Neuronal stem cell (in vitro differentiated cells): ENCODE results near the gene XKR8.

ENCODE experiments used
- DNase-seq: peaks from one replicate; pipeline ENCODE4 v3.0.0-alpha.2; 2013; ENCODE audit warnings: low spot score
- H2AFZ ChIP-seq: one replicate; pipeline ENCODE4 v1.6.1; 2013; ENCODE audit warnings: mild to moderate bottlenecking, low read length, inconsistent platforms
- H2AK5ac ChIP-seq: 2 replicates; pipeline ENCODE4 v1.6.1; 2013; ENCODE audit warnings: low read depth, mild to moderate bottlenecking, inconsistent platforms, low read length, moderate library complexity, mixed read lengths
- H2BK120ac ChIP-seq: 2 replicates; pipeline ENCODE4 v1.6.1; 2013; ENCODE audit warnings: low read depth, mild to moderate bottlenecking, inconsistent platforms, low read length, moderate library complexity, mixed read lengths
- H2BK12ac ChIP-seq: one replicate; pipeline ENCODE4 v1.6.1; 2013; ENCODE audit warnings: low read length, inconsistent platforms
- H2BK15ac ChIP-seq: 2 replicates; pipeline ENCODE4 v1.6.1; 2013; ENCODE audit warnings: mild to moderate bottlenecking, low read length, inconsistent platforms, mixed read lengths
- H2BK5ac ChIP-seq: one replicate; pipeline ENCODE4 v1.6.1; 2013; ENCODE audit warnings: inconsistent platforms, mild to moderate bottlenecking, low read length, moderate library complexity
- H3K14ac ChIP-seq: one replicate; pipeline ENCODE4 v1.6.1; 2013; ENCODE audit warnings: low read length, inconsistent platforms
- H3K18ac ChIP-seq: 2 replicates; pipeline ENCODE4 v1.6.1; 2013; ENCODE audit warnings: low read length, inconsistent platforms
- H3K23ac ChIP-seq: 2 replicates; pipeline ENCODE4 v1.6.1; 2013; ENCODE audit warnings: low read depth, mild to moderate bottlenecking, mixed read lengths, low read length, inconsistent platforms; ENCODE audit not compliant: poor library complexity
- H3K27ac ChIP-seq: replicated peaks from 3 replicates; pipeline ENCODE4 v1.5.1; 2013; ENCODE audit warnings: low read length, inconsistent platforms
- H3K27me3 ChIP-seq, 3 experiments: 2 replicates each; pipeline ENCODE4 v1.6.1; 2013; ENCODE audit warnings: low read length in 3 of 3, mild to moderate bottlenecking in 2 of 3, inconsistent platforms in 1 of 3, low read depth in 1 of 3, mixed read lengths in 1 of 3, moderate library complexity in 1 of 3; ENCODE audit not compliant: control insufficient read depth in 3 of 3, insufficient read depth in 3 of 3
- H3K36me3 ChIP-seq, 2 donors: replicated peaks in 1 of 2; 2 replicates each; pipeline ENCODE4 v1.6.1; 2013; ENCODE audit warnings: low read length in 2 of 2; ENCODE audit not compliant: control insufficient read depth in 2 of 2, insufficient read depth in 2 of 2
- H3K4ac ChIP-seq: 2 replicates; pipeline ENCODE4 v1.6.1; 2013; ENCODE audit warnings: inconsistent platforms, mild to moderate bottlenecking, low read length, moderate library complexity
- H3K4me1 ChIP-seq, 2 donors: 1 replicate in 1 of 2; 2 replicates in 1 of 2; pipeline ENCODE4 v1.6.1; 2013; ENCODE audit warnings: low read length in 2 of 2, low read depth in 1 of 2; ENCODE audit not compliant: control insufficient read depth in 2 of 2, insufficient read depth in 1 of 2
- H3K4me2 ChIP-seq: one replicate; pipeline ENCODE4 v1.6.1; 2013; ENCODE audit warnings: mild to moderate bottlenecking, low read length, inconsistent platforms; ENCODE audit not compliant: insufficient read depth, poor library complexity, severe bottlenecking
- H3K4me3 ChIP-seq, 2 donors: 2 replicates each; pipeline ENCODE4 v1.5.1; 2013; ENCODE audit warnings: low read length in 2 of 2, mild to moderate bottlenecking in 2 of 2, inconsistent platforms in 1 of 2, moderate library complexity in 1 of 2
- H3K79me1 ChIP-seq: one replicate; pipeline ENCODE4 v1.6.1; 2013; ENCODE audit warnings: low read depth, mild to moderate bottlenecking, inconsistent platforms, low read length, moderate library complexity
- H3K9ac ChIP-seq: one replicate; pipeline ENCODE4 v1.6.1; 2013; ENCODE audit warnings: mild to moderate bottlenecking, low read depth, low read length, inconsistent platforms; ENCODE audit not compliant: poor library complexity
- H3K9me3 ChIP-seq, 2 donors: replicated peaks in 1 of 2; 2 replicates each; pipeline versions ENCODE3 to v1.6.1; 2013; ENCODE audit warnings: low read length in 2 of 2, mild to moderate bottlenecking in 2 of 2, inconsistent platforms in 1 of 2, low read depth in 1 of 2, mixed read lengths in 1 of 2, moderate library complexity in 1 of 2; ENCODE audit not compliant: control insufficient read depth in 2 of 2, insufficient read depth in 1 of 2
- H4K8ac ChIP-seq: one replicate; pipeline ENCODE4 v1.6.1; 2013; ENCODE audit warnings: low read depth, mild to moderate bottlenecking, inconsistent platforms, low read length, moderate library complexity
- H4K91ac ChIP-seq: one replicate; pipeline ENCODE4 v1.6.1; 2013; ENCODE audit warnings: low read length, low read depth, mild to moderate bottlenecking, inconsistent platforms; ENCODE audit not compliant: poor library complexity
- WGBS, 2 donors: extraction: QIAGEN DNeasy Blood & Tissue Kit; methylation state at CpG; one replicate each; pipeline ENCODE4 v1.1.7; 2013; ENCODE audit warnings: missing lambda C conversion rate in 2 of 2, mixed read lengths in 1 of 2; ENCODE audit not compliant: insufficient read length in 2 of 2, insufficient replicate concordance in 1 of 2; ENCODE audit errors: extremely low coverage in 2 of 2; 5-methylcytosine and 5-hydroxymethylcytosine counted together

Gene XKR8

GRCh38 chr1:27935721-27936120 lies 24.1 kb upstream of the XKR8 start:
- Histone ChIP-seq H3K27ac (no peak overlapping the region), H2BK15ac (no peak overlapping the region), H3K79me1 (no peaks in the 10 kb centered on the region), H2BK120ac (no peak overlapping the region), H2AFZ (no peak overlapping the region), H4K8ac (no peak overlapping the region), H2BK5ac (no peak overlapping the region), H3K23ac (no peak overlapping the region), H3K9ac (no peak overlapping the region), H4K91ac (no peak overlapping the region), H3K4me1 (peaks cover 0 to 10% of the 10 kb centered on the region in 2 donors), H3K4me2 (no peak overlapping the region), H3K18ac (peak overlapping the region; percentile 36), H3K36me3 (no peaks in the 10 kb centered on the region), H3K4ac (no peak overlapping the region), H3K4me3 (no peak overlapping the region), H3K14ac (no peak overlapping the region), H3K9me3 (no peaks in the 10 kb centered on the region), H3K27me3 (peaks cover 0 to 46% (median 4%) of the 10 kb centered on the region in 3 experiments), H2BK12ac (no peak overlapping the region), H2AK5ac (no peak overlapping the region)
- no CpG with 5 or more reads among the region's 8 CpGs for WGBS, 2 donors
- no peak for DNase-seq

GRCh38 chr1:27936370-27936769 lies 23.4 kb upstream of the XKR8 start:
- H4K8ac ChIP-seq: no peak overlapping the region
- no peak overlapping the region for H3K9ac ChIP-seq
- H3K4ac ChIP-seq: no peak overlapping the region
- H2BK5ac ChIP-seq: no peak overlapping the region
- H3K23ac ChIP-seq: no peak overlapping the region
- no peak overlapping the region for H4K91ac ChIP-seq
- no peak overlapping the region for H3K4me2 ChIP-seq
- no peak overlapping the region for H2BK120ac ChIP-seq
- H2AK5ac ChIP-seq: no peak overlapping the region
- H3K79me1 ChIP-seq: no peaks in the 10 kb centered on the region
- no peaks in the 10 kb centered on the region for H3K9me3 ChIP-seq
- H3K4me3 ChIP-seq: no peak overlapping the region
- H3K4me1 ChIP-seq: peaks cover 0 to 10% of the 10 kb centered on the region in 2 donors
- no CpG with 5 or more reads among the region's 5 CpGs for WGBS, 2 donors
- no peak overlapping the region for H2BK12ac ChIP-seq
- no peaks in the 10 kb centered on the region for H3K36me3 ChIP-seq
- peaks cover 0 to 50% (median 4%) of the 10 kb centered on the region in 3 experiments for H3K27me3 ChIP-seq
- no peak overlapping the region for H2BK15ac ChIP-seq
- H2AFZ ChIP-seq: no peak overlapping the region
- no peak overlapping the region for H3K27ac ChIP-seq
- DNase-seq: no peak
- H3K18ac ChIP-seq: no peak overlapping the region
- no peak overlapping the region for H3K14ac ChIP-seq

DNA sequence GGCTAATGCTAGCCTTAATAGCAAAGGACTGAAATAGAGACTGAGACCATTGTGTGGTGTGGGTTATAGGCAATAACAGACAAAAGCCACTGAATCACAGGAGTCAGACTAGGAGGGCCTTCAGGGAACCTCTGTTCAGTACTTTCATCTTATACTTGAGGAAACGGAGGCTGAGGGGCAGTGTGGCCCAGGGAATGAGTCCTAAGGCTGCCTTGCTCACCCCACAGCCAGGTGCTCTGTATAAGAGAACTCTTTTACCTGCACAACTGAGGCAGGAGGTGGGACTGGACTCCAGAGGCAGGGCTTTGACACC lies 22.3 kb upstream of the XKR8 start:
- Histone ChIP-seq H4K8ac (no peak overlapping the region), H3K9me3 (no peaks in the 10 kb centered on the region), H2BK15ac (no peak overlapping the region), H3K4ac (no peak overlapping the region), H3K14ac (no peak overlapping the region), H3K9ac (no peak overlapping the region), H3K23ac (no peak overlapping the region), H3K27me3 (peaks cover 0 to 53% (median 4%) of the 10 kb centered on the region in 3 experiments), H3K36me3 (no peaks in the 10 kb centered on the region), H4K91ac (no peak overlapping the region), H3K4me1 (peaks cover 0 to 10% of the 10 kb centered on the region in 2 donors), H3K4me3 (no peak overlapping the region), H2BK120ac (no peak overlapping the region), H3K4me2 (no peak overlapping the region), H3K79me1 (no peaks in the 10 kb centered on the region), H2BK5ac (no peak overlapping the region), H2AFZ (no peak overlapping the region), H3K27ac (no peak overlapping the region), H2AK5ac (no peak overlapping the region), H2BK12ac (no peak overlapping the region), H3K18ac (no peak overlapping the region)
- DNase-seq: no peak
- WGBS, 2 donors: no CpG with 5 or more reads among the region's 1 CpG

DNA sequence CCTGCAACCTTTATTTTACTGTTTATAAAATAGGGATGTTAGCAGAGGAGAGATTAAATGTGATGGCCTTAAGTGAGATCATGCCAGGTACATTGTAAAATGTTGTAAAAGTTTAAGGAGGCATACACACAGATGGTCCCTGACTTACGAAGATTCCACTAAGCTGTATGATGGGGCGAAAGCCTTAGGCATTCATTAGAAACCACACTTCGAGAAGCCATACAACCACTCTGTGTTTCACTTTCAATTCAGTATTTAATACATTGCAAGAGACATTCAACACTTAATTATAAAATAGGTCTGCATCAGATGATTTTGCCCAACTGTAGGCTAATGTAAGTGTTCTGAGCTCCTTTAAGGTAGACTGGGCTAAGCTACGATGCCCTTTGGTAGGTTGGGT lies 21.3 kb upstream of the XKR8 start:
- no peak overlapping the region for H2BK15ac ChIP-seq
- no peaks in the 10 kb centered on the region for H3K9me3 ChIP-seq
- H3K14ac ChIP-seq: no peak overlapping the region
- H4K8ac ChIP-seq: no peak overlapping the region
- H3K4ac ChIP-seq: no peak overlapping the region
- H3K36me3 ChIP-seq: no peaks in the 10 kb centered on the region
- H3K27me3 ChIP-seq: peaks cover 0 to 52% (median 4%) of the 10 kb centered on the region in 3 experiments
- no peak overlapping the region for H2AFZ ChIP-seq
- H3K27ac ChIP-seq: no peak overlapping the region
- no peak overlapping the region for H3K23ac ChIP-seq
- no peak overlapping the region for H2BK12ac ChIP-seq
- no peak overlapping the region for H3K4me2 ChIP-seq
- H2AK5ac ChIP-seq: no peak overlapping the region
- no peak overlapping the region for H3K18ac ChIP-seq
- no peak overlapping the region for H2BK120ac ChIP-seq
- WGBS, 2 donors: no CpG with 5 or more reads among the region's 4 CpGs
- no peak overlapping the region for H3K9ac ChIP-seq
- H3K4me3 ChIP-seq: no peak overlapping the region
- no peak overlapping the region for H4K91ac ChIP-seq
- H3K4me1 ChIP-seq: peaks cover 0 to 10% of the 10 kb centered on the region in 2 donors
- no peak overlapping the region for H2BK5ac ChIP-seq
- DNase-seq: no peak
- H3K79me1 ChIP-seq: no peaks in the 10 kb centered on the region
